MM.1S (cell line): ENCODE measurements around the gene HCRTR1.

Experiments
- DNase-seq: peaks from one replicate; pipeline ENCODE4 v3.0.0-alpha.2; 2015
- H2AFZ ChIP-seq: fragments of 300-600 bp; sonication (generic); 2 replicates; pipeline ENCODE4 v1.6.0; 2016; ENCODE audit warnings: antibody characterized with exemption, low read length
- H3F3A ChIP-seq: fragments of 300-600 bp; sonication (generic); 2 replicates; pipeline ENCODE4 v1.6.1; 2016; ENCODE audit warnings: mild to moderate bottlenecking, antibody characterized with exemption, low read length, moderate library complexity, mixed read lengths; ENCODE audit not compliant: insufficient read depth
- H3K27ac ChIP-seq: fragments of 300-600 bp; sonication (generic); 2 replicates; pipeline ENCODE4 v1.5.1; 2016; ENCODE audit warnings: mild to moderate bottlenecking, low read length
- H3K27me3 ChIP-seq: fragments of 300-600 bp; sonication (generic); replicated peaks from 2 replicates; pipeline ENCODE4 v1.6.0; 2016; ENCODE audit warnings: low read length; ENCODE audit not compliant: insufficient read depth
- H3K36me3 ChIP-seq: fragments of 300-600 bp; sonication (generic); replicated peaks from 2 replicates; pipeline ENCODE4 v1.6.1; 2016; ENCODE audit warnings: mild to moderate bottlenecking, low read length, mixed read lengths; ENCODE audit not compliant: insufficient read depth
- H3K4me1 ChIP-seq: fragments of 300-600 bp; sonication (generic); 2 replicates; pipeline ENCODE4 v1.6.1; 2016; ENCODE audit warnings: low read length, mixed read lengths
- H3K4me2 ChIP-seq: fragments of 300-600 bp; sonication (generic); 2 replicates; pipeline ENCODE4 v1.6.0; 2016; ENCODE audit warnings: low read depth, low read length
- H3K4me3 ChIP-seq: fragments of 300-600 bp; sonication (generic); 2 replicates; pipeline ENCODE4 v1.5.1; 2016; ENCODE audit warnings: low read length, mixed read lengths
- H3K79me2 ChIP-seq: fragments of 300-600 bp; sonication (generic); 2 replicates; pipeline ENCODE4 v1.6.1; 2016; ENCODE audit warnings: mixed run types, low read length, mixed read lengths
- H3K9ac ChIP-seq: fragments of 300-600 bp; sonication (generic); 2 replicates; pipeline ENCODE4 v1.6.1; 2016; ENCODE audit warnings: low read length, mixed read lengths
- H3K9me2 ChIP-seq: fragments of 300-600 bp; sonication (generic); replicated peaks from 2 replicates; pipeline ENCODE4 v1.6.1; 2016; ENCODE audit warnings: mild to moderate bottlenecking, low read length, mixed read lengths; ENCODE audit not compliant: insufficient read depth
- H3K9me3 ChIP-seq: fragments of 300-600 bp; sonication (generic); replicated peaks from 2 replicates; pipeline ENCODE4 v1.6.1; 2016; ENCODE audit warnings: mild to moderate bottlenecking, low read length, mixed read lengths; ENCODE audit not compliant: insufficient read depth
- H4K20me1 ChIP-seq: fragments of 300-600 bp; sonication (generic); 2 replicates; pipeline ENCODE4 v1.6.1; 2016; ENCODE audit warnings: mild to moderate bottlenecking, low read length, moderate library complexity, mixed read lengths; ENCODE audit not compliant: insufficient read depth
- EZH2 ChIP-seq: fragments of 300-600 bp; sonication (generic); optimal IDR thresholded peaks from 2 replicates; pipeline ENCODE3; 2017; ENCODE audit warnings: low read depth, mild to moderate bottlenecking, antibody characterized with exemption, low read length, mixed read lengths
- EZH2phosphoT487 ChIP-seq: fragments of 300-600 bp; sonication (generic); IDR thresholded peaks from 2 replicates; pipeline ENCODE4 v1.6.1; 2018; ENCODE audit warnings: antibody characterized with exemption, low read length
- TF ChIP-seq, protein P1 (sequence below): fragments of 300-600 bp; sonication (generic); IDR thresholded peaks from 2 replicates; pipeline ENCODE4 v1.5.1; 2016; ENCODE audit warnings: antibody characterized with exemption, low read length, mixed read lengths

Gene HCRTR1

DNA sequence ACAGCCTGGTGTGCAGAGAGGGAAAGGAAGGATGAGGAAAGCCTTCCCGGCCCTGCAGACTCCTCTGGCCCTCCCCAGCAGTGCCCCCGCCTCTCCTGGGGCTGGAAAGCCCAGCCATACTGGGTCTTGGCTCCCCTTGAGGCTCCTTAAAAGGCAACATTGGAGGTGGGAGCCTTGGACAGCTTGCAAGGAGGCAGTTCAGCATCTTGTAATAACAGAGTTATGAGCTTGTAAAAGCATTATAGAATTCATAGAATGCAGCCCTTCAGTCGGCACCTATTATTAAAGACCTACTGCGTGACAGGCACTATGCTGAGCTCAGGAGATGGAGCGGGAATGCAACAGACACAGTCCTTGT, 37.0 kb upstream of the HCRTR1 start:
- Histone ChIP-seq H3K4me1 (no peaks in the 10 kb centered on the region), H4K20me1 (no peaks in the 10 kb centered on the region), H2AFZ (no peak overlapping the region), H3K27ac (no peak overlapping the region), H3K79me2 (no peaks in the 10 kb centered on the region), H3K27me3 (peaks cover 6% of the 10 kb centered on the region), H3K4me2 (no peak overlapping the region), H3K36me3 (no peaks in the 10 kb centered on the region), H3K9ac (no peak overlapping the region), H3F3A (no peaks in the 10 kb centered on the region), H3K9me3 (no peaks in the 10 kb centered on the region), H3K4me3 (no peak overlapping the region), H3K9me2 (no peaks in the 10 kb centered on the region)
- TF ChIP-seq EZH2phosphoT487 (no peak), EZH2 (no peak)
- TF ChIP-seq, protein P1, sequence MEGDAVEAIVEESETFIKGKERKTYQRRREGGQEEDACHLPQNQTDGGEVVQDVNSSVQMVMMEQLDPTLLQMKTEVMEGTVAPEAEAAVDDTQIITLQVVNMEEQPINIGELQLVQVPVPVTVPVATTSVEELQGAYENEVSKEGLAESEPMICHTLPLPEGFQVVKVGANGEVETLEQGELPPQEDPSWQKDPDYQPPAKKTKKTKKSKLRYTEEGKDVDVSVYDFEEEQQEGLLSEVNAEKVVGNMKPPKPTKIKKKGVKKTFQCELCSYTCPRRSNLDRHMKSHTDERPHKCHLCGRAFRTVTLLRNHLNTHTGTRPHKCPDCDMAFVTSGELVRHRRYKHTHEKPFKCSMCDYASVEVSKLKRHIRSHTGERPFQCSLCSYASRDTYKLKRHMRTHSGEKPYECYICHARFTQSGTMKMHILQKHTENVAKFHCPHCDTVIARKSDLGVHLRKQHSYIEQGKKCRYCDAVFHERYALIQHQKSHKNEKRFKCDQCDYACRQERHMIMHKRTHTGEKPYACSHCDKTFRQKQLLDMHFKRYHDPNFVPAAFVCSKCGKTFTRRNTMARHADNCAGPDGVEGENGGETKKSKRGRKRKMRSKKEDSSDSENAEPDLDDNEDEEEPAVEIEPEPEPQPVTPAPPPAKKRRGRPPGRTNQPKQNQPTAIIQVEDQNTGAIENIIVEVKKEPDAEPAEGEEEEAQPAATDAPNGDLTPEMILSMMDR, result no peak
- no peak for DNase-seq

DNA sequence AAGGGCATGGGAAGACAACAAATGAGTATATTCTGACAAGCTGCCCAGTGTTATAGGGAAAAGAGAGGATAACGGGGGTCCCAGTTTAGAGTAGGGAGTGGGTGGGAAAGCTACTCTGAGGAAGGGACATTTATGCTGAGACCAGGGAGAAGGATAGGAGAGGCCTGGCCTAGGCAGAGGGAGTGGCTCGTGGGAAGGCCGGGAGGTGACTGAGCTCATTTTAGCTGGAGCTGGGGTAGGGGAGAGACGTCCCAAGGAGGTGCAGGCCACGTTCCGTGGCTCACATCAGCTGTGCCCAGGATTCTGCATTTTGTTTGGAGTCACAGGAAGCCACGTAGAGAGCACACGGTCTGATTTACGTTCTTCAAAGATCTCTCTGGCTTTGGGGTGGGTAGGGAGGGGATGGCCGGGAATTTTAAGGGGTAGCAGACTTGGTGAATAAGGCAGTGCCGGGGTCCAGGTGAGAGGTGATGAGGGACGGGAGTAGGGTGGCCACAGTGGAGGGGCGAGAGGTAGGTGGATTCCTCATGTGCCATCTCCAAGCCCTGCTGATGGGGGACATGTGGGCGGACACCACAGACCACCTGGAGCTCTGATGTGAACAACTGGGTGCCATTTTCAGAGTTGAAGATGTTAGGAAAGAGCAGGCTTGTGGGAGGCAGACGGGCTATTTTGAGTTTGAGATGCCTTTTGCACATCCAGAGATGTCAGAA, 36.4 kb upstream of the HCRTR1 start:
- Histone ChIP-seq H3K4me2 (no peak overlapping the region), H3K4me3 (no peak overlapping the region), H3K9me3 (no peaks in the 10 kb centered on the region), H3K27me3 (peaks cover 6% of the 10 kb centered on the region), H3K4me1 (no peaks in the 10 kb centered on the region), H3K36me3 (no peaks in the 10 kb centered on the region), H3K79me2 (no peaks in the 10 kb centered on the region), H3K27ac (no peak overlapping the region), H3F3A (no peaks in the 10 kb centered on the region), H3K9me2 (no peaks in the 10 kb centered on the region), H2AFZ (no peak overlapping the region), H4K20me1 (no peaks in the 10 kb centered on the region), H3K9ac (no peak overlapping the region)
- no peak for DNase-seq
- TF ChIP-seq, protein P1, result no peak
- TF ChIP-seq EZH2 (no peak), EZH2phosphoT487 (no peak)

DNA sequence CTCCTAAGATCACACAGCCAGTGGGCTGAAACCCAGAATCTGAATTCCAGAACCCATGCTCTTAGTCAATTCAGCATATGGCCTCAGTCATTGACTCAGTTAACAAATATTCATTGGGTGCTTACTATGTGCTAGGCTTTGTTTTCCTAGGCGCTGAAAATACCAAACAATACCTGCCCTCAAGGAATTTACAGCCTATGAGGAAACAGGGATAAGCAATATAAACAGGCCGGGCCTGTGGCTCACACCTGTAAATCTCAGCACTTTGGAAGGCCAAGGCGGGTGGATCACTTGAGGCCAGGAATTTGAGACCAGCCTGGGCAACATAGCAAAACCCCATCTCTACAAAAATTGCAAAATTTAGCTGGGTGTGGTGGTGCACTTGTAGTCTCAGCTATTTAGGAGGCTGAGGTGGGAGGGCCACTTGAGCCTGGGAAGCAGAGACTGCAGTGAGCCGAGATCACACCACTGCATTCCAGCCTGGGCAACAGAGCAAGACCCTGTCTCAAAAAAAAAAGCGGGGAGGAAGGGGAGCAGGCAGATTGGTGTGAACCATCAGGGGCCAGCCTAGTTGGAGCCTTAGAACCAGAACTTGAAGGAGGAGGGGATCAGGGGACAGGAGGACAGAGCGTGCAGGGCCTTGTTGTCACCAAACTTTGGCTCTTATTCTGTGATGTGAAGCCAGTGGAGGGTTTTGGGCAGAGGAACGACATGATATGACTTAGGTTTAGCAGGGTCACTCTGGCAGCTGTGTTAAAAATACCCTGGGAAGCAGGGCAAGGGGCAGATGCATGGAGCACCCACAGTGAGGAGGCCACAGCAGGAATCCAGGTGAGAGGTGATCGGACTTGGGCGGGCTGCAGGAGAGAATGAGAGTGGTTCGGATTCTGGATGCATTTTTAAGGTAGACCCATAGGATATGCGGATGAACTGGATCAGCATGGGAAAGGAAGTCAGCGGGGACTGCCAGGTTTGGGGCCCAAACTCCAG, 35.4 kb upstream of the HCRTR1 start:
- TF ChIP-seq, protein P1, result no peak
- TF ChIP-seq EZH2 (no peak), EZH2phosphoT487 (no peak)

More for the DNA sequence above, 35.4 kb upstream of the HCRTR1 start:
- H4K20me1 ChIP-seq, result no peaks in the 10 kb centered on the region
- no peak overlapping the region for H3K27ac ChIP-seq
- DNase-seq, result no peak
- no peak overlapping the region for H3K4me2 ChIP-seq
- no peaks in the 10 kb centered on the region for H3F3A ChIP-seq
- no peak overlapping the region for H3K4me3 ChIP-seq
- H3K36me3 ChIP-seq, result no peaks in the 10 kb centered on the region
- H3K9me3 ChIP-seq, result no peaks in the 10 kb centered on the region
- H3K79me2 ChIP-seq, result no peaks in the 10 kb centered on the region
- H3K9ac ChIP-seq, result no peak overlapping the region
- H3K4me1 ChIP-seq, result no peaks in the 10 kb centered on the region
- H3K27me3 ChIP-seq, result peaks cover 6% of the 10 kb centered on the region
- H2AFZ ChIP-seq, result no peak overlapping the region
- no peaks in the 10 kb centered on the region for H3K9me2 ChIP-seq
